ENCODE results near the gene ASCL5. TPM values are rescaled to one million over a fixed set of nuclear protein-coding genes. Genes with fewer than 3 reads are reported as not detected.
"Not testable (repeated sequence)": the region's sequence is repeated elsewhere in the genome, so short reads cannot be mapped to it uniquely, and the experiment has no call there.

Gene ASCL5
- total RNA-seq, 1 donor from 2014 or later, result not detected

DNA sequence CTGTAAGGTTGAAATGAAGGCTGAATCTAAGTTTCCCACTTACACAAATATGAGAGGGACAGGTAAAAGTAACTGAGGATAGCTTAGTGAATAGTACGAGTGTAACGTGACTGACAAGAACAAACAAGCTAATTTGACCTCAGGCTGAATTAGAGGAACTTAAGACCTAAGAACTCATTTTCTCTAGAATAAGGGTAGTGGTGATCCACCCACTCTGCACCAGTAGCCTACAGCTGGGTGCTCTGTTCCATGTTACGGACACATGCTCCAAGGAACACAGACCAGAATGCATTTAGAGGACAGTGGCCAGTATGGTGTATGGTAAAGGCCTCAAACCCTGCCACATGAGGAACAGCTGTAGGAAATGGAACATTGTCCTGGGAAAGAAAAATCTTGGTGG lies 42.2 kb upstream of the ASCL5 start:
- Mint-ChIP-seq H3K36me3 (ENCODE audit: low read depth) (no peaks in the 10 kb centered on the region), H3K27me3 (peaks cover 2% of the 10 kb centered on the region), H3K27ac (no peak overlapping the region), H3K4me3 (no peak overlapping the region), H3K9me3 (no peaks in the 10 kb centered on the region), H3K4me1 (peaks cover 12% of the 10 kb centered on the region)
- no peak for DNase-seq
- TF ChIP-seq, protein P1, sequence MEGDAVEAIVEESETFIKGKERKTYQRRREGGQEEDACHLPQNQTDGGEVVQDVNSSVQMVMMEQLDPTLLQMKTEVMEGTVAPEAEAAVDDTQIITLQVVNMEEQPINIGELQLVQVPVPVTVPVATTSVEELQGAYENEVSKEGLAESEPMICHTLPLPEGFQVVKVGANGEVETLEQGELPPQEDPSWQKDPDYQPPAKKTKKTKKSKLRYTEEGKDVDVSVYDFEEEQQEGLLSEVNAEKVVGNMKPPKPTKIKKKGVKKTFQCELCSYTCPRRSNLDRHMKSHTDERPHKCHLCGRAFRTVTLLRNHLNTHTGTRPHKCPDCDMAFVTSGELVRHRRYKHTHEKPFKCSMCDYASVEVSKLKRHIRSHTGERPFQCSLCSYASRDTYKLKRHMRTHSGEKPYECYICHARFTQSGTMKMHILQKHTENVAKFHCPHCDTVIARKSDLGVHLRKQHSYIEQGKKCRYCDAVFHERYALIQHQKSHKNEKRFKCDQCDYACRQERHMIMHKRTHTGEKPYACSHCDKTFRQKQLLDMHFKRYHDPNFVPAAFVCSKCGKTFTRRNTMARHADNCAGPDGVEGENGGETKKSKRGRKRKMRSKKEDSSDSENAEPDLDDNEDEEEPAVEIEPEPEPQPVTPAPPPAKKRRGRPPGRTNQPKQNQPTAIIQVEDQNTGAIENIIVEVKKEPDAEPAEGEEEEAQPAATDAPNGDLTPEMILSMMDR (IDR thresholded peaks at IDR 0.05), result no peak
- POLR2A ChIA-PET, result interaction anchor here (1.8 kb wide), 1 partner anchor 15 kb away, joined by 15 read pairs; the partner anchor contains the start of gene TMEM9
- CTCF ChIA-PET, result no interaction called here
- no peak for ATAC-seq (ENCODE audit: low read depth)
- intact Hi-C loops (cut with micrococcal nuclease), result no loop called here

DNA sequence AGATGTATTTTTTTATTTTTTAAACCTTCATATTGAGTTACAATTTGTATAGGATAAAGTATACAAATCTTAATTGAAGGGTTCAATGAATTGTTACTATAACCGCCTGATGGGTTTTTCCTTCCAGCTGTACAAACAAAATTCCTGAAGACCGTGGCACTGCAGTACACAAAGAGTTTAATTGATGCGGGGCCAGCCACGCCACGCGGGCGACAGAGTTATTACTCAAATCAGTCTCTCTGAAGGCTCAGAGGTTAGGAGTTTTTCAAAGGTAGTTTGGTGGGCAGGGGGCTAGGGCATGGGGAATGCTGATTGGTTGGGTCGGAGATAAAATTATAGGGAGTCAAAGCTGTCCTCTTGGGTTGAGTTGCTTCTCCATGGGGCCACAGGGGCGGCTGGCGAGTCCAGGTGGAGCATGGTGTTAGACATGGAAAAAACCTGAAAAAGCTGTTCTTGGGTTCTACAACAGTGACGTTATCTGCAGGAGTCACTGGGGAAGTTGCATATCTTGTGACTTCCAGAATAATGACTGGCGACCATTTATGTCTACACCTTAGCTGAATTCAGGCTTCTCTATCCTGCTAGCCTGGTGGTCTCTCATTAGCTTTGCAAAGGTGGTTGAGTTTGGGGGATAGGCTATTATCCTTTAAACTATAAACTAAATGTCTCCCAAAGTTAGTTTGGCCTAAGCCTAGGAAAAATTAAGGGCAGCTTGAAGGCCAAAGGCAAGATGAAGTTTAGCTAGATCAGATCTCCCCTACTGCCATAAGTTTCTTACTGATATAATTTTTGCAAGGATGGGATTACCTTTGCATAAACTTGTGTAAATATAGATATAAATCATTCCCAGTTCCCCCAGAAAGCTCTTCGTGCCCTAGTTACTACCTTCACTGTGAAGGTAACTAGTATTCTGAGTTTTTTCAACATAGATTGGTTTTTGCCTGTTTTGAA lies 40.3 kb upstream of the ASCL5 start:
- DNase-seq (no peak), ATAC-seq (ENCODE audit: low read depth) (no peak)
- H3K27me3 Mint-ChIP-seq, result no peaks in the 10 kb centered on the region
- H3K4me1 Mint-ChIP-seq, result peaks cover 12% of the 10 kb centered on the region
- H3K9me3 Mint-ChIP-seq, result no peaks in the 10 kb centered on the region
- H3K27ac Mint-ChIP-seq, result no peak overlapping the region
- H3K36me3 Mint-ChIP-seq (ENCODE audit: low read depth), result no peaks in the 10 kb centered on the region
- intact Hi-C loops (cut with micrococcal nuclease), result no loop called here
- TF ChIP-seq, protein P1 (IDR thresholded peaks at IDR 0.05), result no peak
- H3K4me3 Mint-ChIP-seq, result no peak overlapping the region
- ChIA-PET POLR2A (interaction anchor here (1.3 kb wide), 1 partner anchor 13 kb away, joined by 6 read pairs; the partner anchor contains the start of gene TMEM9), CTCF (no interaction called here)

DNA sequence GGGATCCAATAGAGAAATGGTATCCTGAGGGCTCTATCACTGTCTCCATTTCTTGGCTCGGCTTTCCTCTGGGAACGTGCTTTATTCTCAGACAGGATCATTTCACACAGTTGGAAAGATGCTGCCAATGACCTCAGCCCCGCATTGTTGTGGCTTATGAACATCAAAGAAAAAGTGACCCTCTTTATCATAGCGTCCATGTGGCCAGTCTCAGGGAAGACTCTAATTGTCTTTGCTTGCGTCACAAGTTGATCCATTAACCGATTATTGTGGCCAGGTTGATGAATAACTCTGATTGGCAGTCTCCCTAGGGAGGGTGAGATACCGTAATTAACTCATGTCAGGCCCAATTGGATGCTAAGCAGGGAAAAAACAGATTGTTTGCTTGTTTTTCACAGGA lies 37.7 kb upstream of the ASCL5 start:
- intact Hi-C loops (cut with micrococcal nuclease), result no loop called here
- ChIA-PET POLR2A (no interaction called here), CTCF (no interaction called here)
- no peak for ATAC-seq (ENCODE audit: low read depth)
- no peak for DNase-seq
- TF ChIP-seq, protein P1 (IDR thresholded peaks at IDR 0.05), result no peak
- H3K4me3 Mint-ChIP-seq, result no peak overlapping the region
- H3K27me3 Mint-ChIP-seq, result peaks cover 6% of the 10 kb centered on the region
- H3K27ac Mint-ChIP-seq, result no peak overlapping the region
- H3K4me1 Mint-ChIP-seq, result no peaks in the 10 kb centered on the region
- H3K36me3 Mint-ChIP-seq (ENCODE audit: low read depth), result no peaks in the 10 kb centered on the region
- H3K9me3 Mint-ChIP-seq, result no peaks in the 10 kb centered on the region

DNA sequence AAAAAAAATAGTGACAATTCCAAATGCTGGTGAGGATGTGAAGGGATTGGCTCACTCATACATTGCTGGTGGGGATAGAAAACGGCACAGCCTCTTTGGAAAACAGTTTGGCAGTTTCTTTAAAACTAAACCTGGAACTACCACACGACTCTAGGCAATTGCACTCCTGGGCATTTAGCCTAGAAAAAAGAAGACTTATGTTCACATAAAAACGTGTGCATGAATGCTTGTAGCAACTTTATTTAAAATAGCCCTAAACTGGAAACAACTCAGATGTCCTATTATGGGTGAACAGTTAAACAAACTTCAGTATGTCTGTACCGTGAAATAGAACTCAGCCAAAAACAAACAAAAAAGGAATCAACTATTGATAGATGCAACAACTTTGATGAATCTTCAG lies 36.7 kb upstream of the ASCL5 start:
- H3K36me3 Mint-ChIP-seq (ENCODE audit: low read depth), result no peaks in the 10 kb centered on the region
- TF ChIP-seq, protein P1 (IDR thresholded peaks at IDR 0.05), result no peak
- no peak overlapping the region for H3K27ac Mint-ChIP-seq
- DNase-seq (no peak), ATAC-seq (ENCODE audit: low read depth) (no peak)
- ChIA-PET POLR2A (no interaction called here), CTCF (no interaction called here)
- peaks cover 6% of the 10 kb centered on the region for H3K27me3 Mint-ChIP-seq
- no peak overlapping the region for H3K4me3 Mint-ChIP-seq
- H3K9me3 Mint-ChIP-seq, result no peaks in the 10 kb centered on the region
- intact Hi-C loops (cut with micrococcal nuclease), result no loop called here
- H3K4me1 Mint-ChIP-seq, result no peaks in the 10 kb centered on the region

DNA sequence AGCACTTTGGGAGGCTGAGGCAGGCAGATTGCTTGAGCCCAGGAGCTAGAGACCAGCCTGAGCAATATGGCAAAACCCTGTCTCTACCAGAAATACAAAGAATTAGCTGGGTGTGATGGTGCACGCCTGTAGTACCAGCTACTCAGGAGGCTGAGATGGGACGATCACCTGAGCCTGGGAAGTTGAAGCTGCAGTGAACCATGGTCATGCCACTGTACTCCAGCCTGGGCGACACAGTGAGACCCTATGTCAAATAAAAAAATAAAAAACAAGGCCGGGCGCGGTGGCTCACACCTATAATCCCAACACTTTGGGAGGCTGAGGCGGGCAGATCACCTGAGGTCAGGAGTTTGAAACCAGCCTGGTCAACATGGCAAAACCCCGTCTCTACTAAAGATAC lies 36.1 kb upstream of the ASCL5 start:
- DNase-seq; H3K27ac Mint-ChIP-seq; CTCF ChIA-PET; H3K27me3 Mint-ChIP-seq; H3K4me3 Mint-ChIP-seq; POLR2A ChIA-PET; ATAC-seq (ENCODE audit: low read depth); H3K4me1 Mint-ChIP-seq; H3K36me3 Mint-ChIP-seq (ENCODE audit: low read depth); H3K9me3 Mint-ChIP-seq; intact Hi-C loops (cut with micrococcal nuclease): not testable (repeated sequence)
